ENCODE measurements around the gene KRT71.

The KRT71 gene

DNA sequence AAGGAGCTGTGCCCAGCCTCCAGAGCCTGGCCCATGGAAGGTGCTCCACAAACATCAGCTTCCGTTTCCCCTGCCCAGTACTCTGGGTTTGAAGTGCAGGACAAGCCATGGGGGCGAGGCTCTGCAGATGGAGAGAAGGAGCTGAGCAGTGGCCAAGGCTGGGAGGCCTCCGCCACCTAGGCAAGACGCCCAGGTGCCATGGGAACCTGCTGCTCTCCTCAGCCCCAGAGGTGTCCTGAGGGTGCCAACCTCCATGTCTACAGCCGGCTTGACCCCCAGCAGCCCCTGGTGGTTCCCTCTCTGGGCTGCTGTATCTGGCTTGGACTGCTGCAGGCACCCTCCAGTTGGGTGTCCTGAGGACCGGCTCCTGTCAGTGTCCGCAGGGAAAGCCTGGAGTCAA lies 12.4 kb downstream of the KRT71 start:
- no peak overlapping the region for H3K4me3 ChIP-seq (ENCODE audit: low read length)
- H3K27ac ChIP-seq (ENCODE audit: low read length), result no peak overlapping the region
- H3K36me3 ChIP-seq (ENCODE audit: control insufficient read depth, insufficient read depth, low read length), result no peaks in the 10 kb centered on the region
- no CpG with 5 or more reads among the region's 7 CpGs for WGBS (ENCODE audit: insufficient coverage, insufficient read length)
- no peaks in the 10 kb centered on the region for H3K27me3 ChIP-seq (ENCODE audit: control insufficient read depth, insufficient read depth, low read length)
- H3K4me1 ChIP-seq (ENCODE audit: control insufficient read depth, insufficient read depth, low read length), result no peaks in the 10 kb centered on the region
- no peaks in the 10 kb centered on the region for H3K9me3 ChIP-seq (ENCODE audit: control insufficient read depth, insufficient read depth, low read length)
- no peak for DNase-seq (ENCODE audit: low read depth, low spot score)

DNA sequence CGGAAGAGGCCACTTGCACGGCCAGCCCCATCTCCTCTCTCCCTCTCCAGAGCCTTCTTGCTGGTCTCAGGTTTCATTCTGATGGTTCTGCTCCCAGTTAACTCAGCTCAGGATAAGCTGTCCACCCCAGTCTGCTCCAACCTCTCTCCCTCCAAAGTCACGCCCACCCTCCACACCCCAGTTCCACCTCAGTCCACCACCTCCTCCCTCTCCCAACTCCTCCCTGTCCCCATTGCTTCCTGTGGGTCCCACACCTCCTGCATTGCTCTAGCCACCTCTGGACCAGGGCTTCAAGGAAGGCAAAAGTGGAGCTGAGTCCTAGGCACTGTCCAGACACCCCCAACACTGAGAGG lies 13.1 kb downstream of the KRT71 start:
- no peaks in the 10 kb centered on the region for H3K4me1 ChIP-seq (ENCODE audit: control insufficient read depth, insufficient read depth, low read length)
- no peak overlapping the region for H3K27ac ChIP-seq (ENCODE audit: low read length)
- H3K4me3 ChIP-seq (ENCODE audit: low read length), result no peak overlapping the region
- no CpG with 5 or more reads among the region's 3 CpGs for WGBS (ENCODE audit: insufficient coverage, insufficient read length)
- H3K36me3 ChIP-seq (ENCODE audit: control insufficient read depth, insufficient read depth, low read length), result no peaks in the 10 kb centered on the region
- DNase-seq (ENCODE audit: low read depth, low spot score), result no peak
- no peaks in the 10 kb centered on the region for H3K9me3 ChIP-seq (ENCODE audit: control insufficient read depth, insufficient read depth, low read length)
- H3K27me3 ChIP-seq (ENCODE audit: control insufficient read depth, insufficient read depth, low read length), result no peaks in the 10 kb centered on the region

DNA sequence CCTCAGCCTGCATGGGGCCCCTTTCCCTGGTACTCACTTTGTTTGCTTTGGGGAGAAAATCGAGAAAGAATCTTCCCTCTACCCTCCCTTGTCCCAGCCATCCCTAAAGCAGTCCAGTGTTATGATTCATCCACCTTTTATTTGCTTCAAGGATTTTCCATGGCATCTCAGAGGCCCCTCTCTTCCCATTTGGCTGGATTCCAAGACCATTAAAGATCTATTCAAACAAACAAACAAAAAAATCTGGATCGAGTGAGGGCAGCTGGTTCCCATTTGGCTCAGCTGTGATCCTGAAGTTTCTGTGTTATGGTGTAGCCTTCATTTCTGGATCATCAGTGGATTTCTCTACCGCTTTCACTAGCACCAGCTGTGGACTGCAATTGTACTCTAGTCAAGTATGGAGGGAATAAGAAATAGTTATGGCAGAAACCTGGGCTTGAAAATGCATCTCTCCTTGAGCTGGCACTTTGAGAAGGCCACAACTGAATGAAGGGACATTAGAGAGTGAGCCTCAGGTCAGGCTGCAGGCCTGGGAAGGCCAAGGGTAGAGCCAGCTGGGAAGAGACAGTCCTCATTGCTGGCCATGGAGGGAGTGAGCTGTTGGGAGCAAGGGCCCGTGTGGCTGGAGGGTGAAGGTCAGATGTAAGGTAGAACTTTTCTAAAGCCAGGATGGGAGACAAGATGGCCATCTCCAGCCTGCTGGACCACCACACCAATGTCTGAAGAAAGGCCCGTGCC lies 13.7 kb downstream of the KRT71 start:
- H3K27me3 ChIP-seq (ENCODE audit: control insufficient read depth, insufficient read depth, low read length), result no peaks in the 10 kb centered on the region
- no peaks in the 10 kb centered on the region for H3K36me3 ChIP-seq (ENCODE audit: control insufficient read depth, insufficient read depth, low read length)
- no CpG with 5 or more reads among the region's 5 CpGs for WGBS (ENCODE audit: insufficient coverage, insufficient read length)
- H3K27ac ChIP-seq (ENCODE audit: low read length), result no peak overlapping the region
- no peaks in the 10 kb centered on the region for H3K4me1 ChIP-seq (ENCODE audit: control insufficient read depth, insufficient read depth, low read length)
- H3K4me3 ChIP-seq (ENCODE audit: low read length), result no peak overlapping the region
- DNase-seq (ENCODE audit: low read depth, low spot score), result no peak
- no peaks in the 10 kb centered on the region for H3K9me3 ChIP-seq (ENCODE audit: control insufficient read depth, insufficient read depth, low read length)

DNA sequence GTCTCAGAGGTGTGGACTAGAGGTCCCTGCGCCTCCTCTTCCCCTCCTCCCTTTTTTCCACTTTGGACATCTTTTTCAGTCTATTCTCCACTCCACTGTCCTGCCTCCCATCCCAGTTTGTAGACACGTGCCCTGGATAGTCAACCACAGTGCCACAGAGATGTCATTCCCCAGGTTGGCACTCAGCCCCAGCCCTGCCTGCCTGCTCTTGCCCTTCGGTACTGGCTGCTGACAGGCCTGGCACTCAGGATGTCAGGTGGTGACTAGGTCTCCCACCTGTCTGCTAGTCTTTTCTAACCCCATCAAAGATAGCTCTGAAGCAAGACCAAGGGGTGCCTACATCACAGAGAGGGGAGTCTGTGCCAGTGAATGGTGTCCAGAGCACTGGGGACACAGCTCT lies 15.8 kb downstream of the KRT71 start:
- Histone ChIP-seq H3K36me3 (ENCODE audit: control insufficient read depth, insufficient read depth, low read length) (no peaks in the 10 kb centered on the region), H3K27ac (ENCODE audit: low read length) (no peak overlapping the region), H3K4me3 (ENCODE audit: low read length) (no peak overlapping the region), H3K9me3 (ENCODE audit: control insufficient read depth, insufficient read depth, low read length) (no peaks in the 10 kb centered on the region), H3K27me3 (ENCODE audit: control insufficient read depth, insufficient read depth, low read length) (no peaks in the 10 kb centered on the region), H3K4me1 (ENCODE audit: control insufficient read depth, insufficient read depth, low read length) (no peaks in the 10 kb centered on the region)
- no peak for DNase-seq (ENCODE audit: low read depth, low spot score)
- WGBS (ENCODE audit: insufficient coverage, insufficient read length), result no CpG with 5 or more reads among the region's 3 CpGs

DNA sequence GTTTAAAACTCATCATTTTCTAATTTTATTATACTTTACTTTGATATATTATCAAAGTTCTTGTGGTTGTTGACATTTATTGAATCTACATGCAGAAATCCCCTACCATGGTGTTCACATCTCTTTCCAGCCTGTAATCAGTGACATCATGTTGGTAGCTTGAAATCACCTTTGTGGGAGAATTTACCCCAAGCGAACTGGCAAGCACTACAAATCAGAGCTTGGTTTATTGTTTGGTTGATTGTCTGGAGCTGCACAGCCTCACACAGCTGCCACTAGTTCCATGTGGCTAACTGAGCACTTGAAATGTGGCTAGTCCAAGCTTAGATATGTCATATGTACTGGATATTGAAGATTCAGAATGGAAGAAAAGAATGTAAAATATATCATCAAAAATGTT lies 17.4 kb downstream of the KRT71 start:
- H3K36me3 ChIP-seq (ENCODE audit: control insufficient read depth, insufficient read depth, low read length), result no peaks in the 10 kb centered on the region

GRCh38 chr12:52534482-52534881 lies 18.5 kb downstream of the KRT71 start:
- H3K9me3 ChIP-seq (ENCODE audit: control insufficient read depth, insufficient read depth, low read length), result no peaks in the 10 kb centered on the region
- H3K4me1 ChIP-seq (ENCODE audit: control insufficient read depth, insufficient read depth, low read length), result no peaks in the 10 kb centered on the region
- H3K36me3 ChIP-seq (ENCODE audit: control insufficient read depth, insufficient read depth, low read length), result no peaks in the 10 kb centered on the region
- no peak overlapping the region for H3K27ac ChIP-seq (ENCODE audit: low read length)
- no peak overlapping the region for H3K4me3 ChIP-seq (ENCODE audit: low read length)
- no CpG with 5 or more reads among the region's 5 CpGs for WGBS (ENCODE audit: insufficient coverage, insufficient read length)
- DNase-seq (ENCODE audit: low read depth, low spot score), result no peak
- no peaks in the 10 kb centered on the region for H3K27me3 ChIP-seq (ENCODE audit: control insufficient read depth, insufficient read depth, low read length)

More for the DNA sequence above, 17.4 kb downstream of the KRT71 start:
- Histone ChIP-seq H3K4me3 (ENCODE audit: low read length) (no peak overlapping the region), H3K27ac (ENCODE audit: low read length) (no peak overlapping the region), H3K4me1 (ENCODE audit: control insufficient read depth, insufficient read depth, low read length) (no peaks in the 10 kb centered on the region), H3K9me3 (ENCODE audit: control insufficient read depth, insufficient read depth, low read length) (no peaks in the 10 kb centered on the region), H3K27me3 (ENCODE audit: control insufficient read depth, insufficient read depth, low read length) (no peaks in the 10 kb centered on the region)
- no peak for DNase-seq (ENCODE audit: low read depth, low spot score)
- WGBS (ENCODE audit: insufficient coverage, insufficient read length), result no CpG with 5 or more reads among the region's 1 CpG

GRCh38 chr12:52533686-52534470 lies 19.1 kb downstream of the KRT71 start:
- no peak for DNase-seq (ENCODE audit: low read depth, low spot score)
- no CpG with 5 or more reads among the region's 10 CpGs for WGBS (ENCODE audit: insufficient coverage, insufficient read length)
- Histone ChIP-seq H3K36me3 (ENCODE audit: control insufficient read depth, insufficient read depth, low read length) (no peaks in the 10 kb centered on the region), H3K4me1 (ENCODE audit: control insufficient read depth, insufficient read depth, low read length) (no peaks in the 10 kb centered on the region), H3K27me3 (ENCODE audit: control insufficient read depth, insufficient read depth, low read length) (no peaks in the 10 kb centered on the region), H3K27ac (ENCODE audit: low read length) (no peak overlapping the region), H3K9me3 (ENCODE audit: control insufficient read depth, insufficient read depth, low read length) (no peaks in the 10 kb centered on the region), H3K4me3 (ENCODE audit: low read length) (no peak overlapping the region)

DNA sequence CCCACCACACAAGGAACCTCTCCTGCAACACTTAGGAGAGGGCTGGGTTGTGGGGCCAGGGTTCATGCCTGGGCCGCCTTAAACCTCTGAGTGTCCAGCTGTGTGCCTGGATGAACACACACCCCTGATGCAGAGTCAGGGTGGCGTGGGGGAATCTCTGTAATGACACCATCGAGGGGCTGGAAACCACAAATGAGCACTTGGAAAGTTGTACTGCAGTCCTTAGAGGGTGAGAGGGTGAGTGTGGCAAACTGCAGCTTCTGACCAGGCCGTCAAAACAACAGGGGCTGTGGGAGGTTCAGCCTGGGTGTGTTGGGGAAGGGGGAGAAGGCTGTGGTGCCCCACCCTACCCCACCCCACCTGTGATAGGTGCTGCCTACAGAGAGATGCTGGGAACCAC lies 20.3 kb downstream of the KRT71 start:
- Histone ChIP-seq H3K9me3 (ENCODE audit: control insufficient read depth, insufficient read depth, low read length) (no peaks in the 10 kb centered on the region), H3K36me3 (ENCODE audit: control insufficient read depth, insufficient read depth, low read length) (no peaks in the 10 kb centered on the region), H3K27ac (ENCODE audit: low read length) (no peak overlapping the region), H3K27me3 (ENCODE audit: control insufficient read depth, insufficient read depth, low read length) (no peaks in the 10 kb centered on the region), H3K4me3 (ENCODE audit: low read length) (no peak overlapping the region), H3K4me1 (ENCODE audit: control insufficient read depth, insufficient read depth, low read length) (no peaks in the 10 kb centered on the region)
- no CpG with 5 or more reads among the region's 4 CpGs for WGBS (ENCODE audit: insufficient coverage, insufficient read length)
- no peak for DNase-seq (ENCODE audit: low read depth, low spot score)

DNA sequence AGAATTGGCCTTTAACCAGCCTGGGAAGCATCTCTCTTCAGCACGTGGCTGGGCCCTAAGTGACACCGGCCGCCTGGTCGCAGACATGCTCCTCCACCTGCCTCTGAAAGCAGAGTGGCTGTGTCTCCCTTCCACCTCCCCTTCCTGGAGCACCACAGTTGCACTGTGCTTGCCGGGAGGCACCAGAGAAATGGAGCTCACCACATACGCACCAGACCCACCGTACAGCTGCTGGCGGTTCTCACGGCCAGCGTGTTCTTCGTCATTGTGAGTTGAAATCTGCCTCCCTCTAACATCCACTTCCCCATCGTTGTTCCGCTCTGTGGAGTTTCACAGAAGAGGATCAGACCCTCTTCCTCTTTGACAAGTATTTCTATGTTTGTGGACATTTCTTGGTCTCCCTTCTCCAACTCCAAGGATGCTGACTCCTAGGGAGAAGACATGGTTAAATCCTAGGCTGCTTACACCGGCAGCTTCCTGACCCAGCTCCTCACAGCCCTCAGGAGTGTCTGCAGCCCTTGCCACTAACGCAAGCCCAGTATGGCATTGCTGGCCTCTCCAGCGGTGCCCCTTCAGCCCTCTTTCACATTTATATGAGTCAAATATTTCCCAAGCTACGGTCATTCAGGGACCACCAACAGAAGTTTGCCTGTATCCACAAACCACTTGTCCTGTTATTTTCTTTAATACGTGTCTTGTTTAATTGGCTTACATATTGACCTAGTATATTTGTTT lies 21.2 kb downstream of the KRT71 start:
- Histone ChIP-seq H3K4me1 (ENCODE audit: control insufficient read depth, insufficient read depth, low read length) (no peaks in the 10 kb centered on the region), H3K27me3 (ENCODE audit: control insufficient read depth, insufficient read depth, low read length) (no peaks in the 10 kb centered on the region), H3K9me3 (ENCODE audit: control insufficient read depth, insufficient read depth, low read length) (no peaks in the 10 kb centered on the region), H3K36me3 (ENCODE audit: control insufficient read depth, insufficient read depth, low read length) (no peaks in the 10 kb centered on the region), H3K4me3 (ENCODE audit: low read length) (no peak overlapping the region), H3K27ac (ENCODE audit: low read length) (no peak overlapping the region)
- no CpG with 5 or more reads among the region's 18 CpGs for WGBS (ENCODE audit: insufficient coverage, insufficient read length)
- no peak for DNase-seq (ENCODE audit: low read depth, low spot score)

DNA sequence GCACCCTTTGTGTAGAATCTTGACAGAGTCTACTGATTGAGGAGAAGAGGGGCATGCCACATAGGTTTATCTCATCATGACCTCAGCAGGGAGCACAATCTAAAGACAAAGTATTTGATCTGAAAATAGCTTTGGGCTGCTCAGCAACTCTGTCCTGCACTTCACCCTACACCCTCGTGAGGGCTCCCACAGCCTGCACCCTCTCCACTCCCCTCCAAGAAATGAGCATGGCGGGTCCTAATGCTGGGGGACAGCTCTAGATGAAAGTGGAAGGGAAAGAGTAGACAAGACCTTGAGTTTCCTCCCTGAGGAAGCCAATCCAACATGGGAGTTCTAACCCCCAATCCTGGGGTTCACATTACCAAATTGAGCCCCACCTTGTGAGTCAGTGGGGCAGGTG lies 22.0 kb downstream of the KRT71 start:
- Histone ChIP-seq H3K4me3 (ENCODE audit: low read length) (no peak overlapping the region), H3K36me3 (ENCODE audit: control insufficient read depth, insufficient read depth, low read length) (no peaks in the 10 kb centered on the region), H3K4me1 (ENCODE audit: control insufficient read depth, insufficient read depth, low read length) (no peaks in the 10 kb centered on the region), H3K9me3 (ENCODE audit: control insufficient read depth, insufficient read depth, low read length) (no peaks in the 10 kb centered on the region), H3K27me3 (ENCODE audit: control insufficient read depth, insufficient read depth, low read length) (no peaks in the 10 kb centered on the region), H3K27ac (ENCODE audit: low read length) (no peak overlapping the region)
- DNase-seq (ENCODE audit: low read depth, low spot score), result no peak
- no CpG with 5 or more reads among the region's 2 CpGs for WGBS (ENCODE audit: insufficient coverage, insufficient read length)
